ENCODE results near the gene SPPL2C. TPM values are rescaled to one million over a fixed set of nuclear protein-coding genes. Genes with fewer than 3 reads are reported as not detected.

The SPPL2C gene
- total RNA-seq, 2 experiments from 2014 or later, result not detected

DNA sequence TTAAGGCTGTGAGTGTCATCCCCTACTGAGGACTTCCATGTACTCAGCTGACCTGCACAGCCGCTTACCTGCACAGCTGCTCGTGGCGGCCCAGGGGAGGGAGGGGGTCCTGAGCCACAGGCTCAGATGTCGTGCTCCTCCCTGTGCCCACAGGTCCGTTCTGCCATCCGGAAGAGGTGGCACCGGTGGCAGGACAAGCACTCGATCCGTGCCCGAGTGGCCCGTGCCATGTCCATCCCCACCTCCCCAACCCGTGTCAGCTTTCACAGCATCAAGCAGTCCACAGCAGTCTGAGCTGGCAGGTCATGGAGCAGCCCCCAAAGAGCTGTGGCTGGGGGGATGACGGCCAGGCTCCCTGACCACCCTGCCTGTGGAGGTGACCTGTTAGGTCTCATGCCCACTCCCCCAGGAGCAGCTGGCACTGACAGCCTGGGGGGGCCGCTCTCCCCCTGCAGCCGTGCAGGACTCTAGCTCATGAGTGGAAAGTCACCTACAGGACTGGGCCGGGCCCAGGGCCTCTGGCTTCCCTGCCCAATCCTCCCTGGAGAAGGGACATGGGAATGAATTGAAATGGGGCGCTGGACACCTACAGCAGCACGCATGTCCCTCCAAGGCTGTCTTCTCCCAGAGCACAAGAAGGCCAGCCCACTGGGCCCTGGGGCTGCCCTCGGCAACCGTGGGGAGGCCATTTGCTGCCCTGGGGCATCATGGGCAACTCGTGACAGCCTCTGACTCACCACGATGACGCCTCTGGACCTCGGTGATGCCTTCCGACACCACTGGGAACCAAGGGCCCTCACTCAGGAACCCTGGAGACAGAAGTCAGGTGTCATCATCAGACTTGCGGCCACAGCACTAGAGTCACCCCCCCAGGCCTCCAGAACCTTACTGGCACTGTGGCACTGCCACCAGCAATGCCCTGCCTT lies 9.9 kb upstream of the SPPL2C start:
- no peaks in the 10 kb centered on the region for H3K27me3 Mint-ChIP-seq (ENCODE audit: low read depth)
- H3K27ac Mint-ChIP-seq, result no peak overlapping the region
- no peak overlapping the region for H3K4me3 Mint-ChIP-seq
- CTCF ChIA-PET, result interaction anchor here (0.8 to 1.2 kb wide), 3 partner anchors 17 to 195 kb away, joined by 3 to 5 read pairs (median 3); no protein-coding TSS in a partner anchor
- no peaks in the 10 kb centered on the region for H3K9me3 Mint-ChIP-seq
- intact Hi-C loops (cut with micrococcal nuclease), result no loop called here
- H3K36me3 Mint-ChIP-seq (ENCODE audit: low read depth), result no peaks in the 10 kb centered on the region
- DNase-seq, result no peak
- H3K4me1 Mint-ChIP-seq (ENCODE audit: low read depth), result no peaks in the 10 kb centered on the region

DNA sequence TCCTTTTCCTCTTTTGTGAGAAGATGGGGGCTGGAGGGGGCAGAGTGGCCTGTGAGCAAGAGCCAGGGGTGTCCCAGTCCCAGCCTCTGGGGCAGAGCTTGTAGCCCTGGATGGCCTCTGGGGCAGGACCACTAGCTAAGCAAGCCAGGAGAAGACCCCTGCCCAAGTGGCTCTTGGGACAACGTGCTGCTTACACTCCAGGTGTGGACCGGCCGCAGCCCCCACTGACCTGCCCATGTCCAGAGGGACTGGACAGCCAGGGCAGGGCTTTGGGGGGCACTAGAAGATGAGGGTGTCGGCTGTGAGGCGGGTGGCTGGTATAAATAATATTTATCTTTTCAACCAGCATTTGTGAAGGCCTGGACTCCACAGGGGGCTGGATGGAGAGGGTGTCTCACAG lies 9.2 kb upstream of the SPPL2C start:
- H3K27ac Mint-ChIP-seq, result no peak overlapping the region
- no peaks in the 10 kb centered on the region for H3K27me3 Mint-ChIP-seq (ENCODE audit: low read depth)
- intact Hi-C loops (cut with micrococcal nuclease), result no loop called here
- no peaks in the 10 kb centered on the region for H3K4me1 Mint-ChIP-seq (ENCODE audit: low read depth)
- H3K9me3 Mint-ChIP-seq, result no peaks in the 10 kb centered on the region
- no peaks in the 10 kb centered on the region for H3K36me3 Mint-ChIP-seq (ENCODE audit: low read depth)
- CTCF ChIA-PET, result interaction anchor here (0.5 to 1.7 kb wide), 2 partner anchors 17 to 195 kb away, joined by 3 to 7 read pairs; no protein-coding TSS in a partner anchor
- no peak for DNase-seq
- no peak overlapping the region for H3K4me3 Mint-ChIP-seq

DNA sequence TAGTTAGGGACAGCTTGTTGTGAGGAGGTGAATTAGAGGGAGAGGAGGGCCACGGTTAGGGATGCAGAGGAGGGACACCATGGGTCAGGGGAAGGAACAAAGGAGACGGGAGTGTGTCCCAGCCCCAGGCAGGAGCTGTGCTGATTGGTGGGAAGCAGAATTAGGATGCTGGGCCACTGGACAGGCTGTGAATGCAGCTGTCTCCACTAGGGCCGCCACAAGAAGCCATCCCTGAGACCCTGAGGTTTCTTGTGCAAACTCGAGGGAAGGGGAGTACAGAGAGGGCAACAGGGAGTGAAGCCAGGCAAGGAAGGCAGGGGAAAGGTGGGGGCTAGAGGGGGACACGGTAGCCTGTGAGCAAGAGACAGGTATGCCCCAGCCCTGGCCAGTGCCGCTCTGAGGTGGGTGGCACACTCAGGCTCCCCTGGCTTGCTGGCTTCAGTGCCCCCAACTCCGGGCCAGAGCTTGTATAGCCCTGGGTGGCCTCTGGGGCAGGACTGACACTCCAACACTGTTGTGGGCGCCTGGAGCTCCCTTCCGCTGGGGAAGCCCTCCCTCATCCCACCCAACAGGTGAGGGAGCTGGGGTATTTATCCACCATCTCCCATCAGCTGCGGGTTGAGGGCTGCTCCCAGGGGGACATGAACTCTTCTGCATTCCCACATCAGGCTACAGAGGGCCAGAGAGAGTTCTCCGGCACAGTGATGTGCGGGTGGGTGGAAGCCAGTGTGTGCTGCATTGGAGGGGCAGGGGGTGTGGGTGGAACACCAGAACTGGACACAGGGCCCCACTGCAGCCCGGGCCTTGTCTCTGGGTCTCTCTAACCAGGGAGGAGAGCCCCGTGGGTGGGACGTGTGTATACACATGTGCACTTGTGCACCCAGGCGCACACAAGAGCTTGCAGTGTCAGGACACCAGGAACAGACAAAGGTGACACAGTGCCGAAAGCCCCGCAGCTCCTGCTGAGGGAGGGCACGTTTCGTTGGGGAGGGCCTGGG lies 8.3 kb upstream of the SPPL2C start:
- intact Hi-C loops (cut with micrococcal nuclease), result no loop called here
- H3K4me1 Mint-ChIP-seq (ENCODE audit: low read depth), result no peaks in the 10 kb centered on the region
- no peak overlapping the region for H3K27ac Mint-ChIP-seq
- no peaks in the 10 kb centered on the region for H3K27me3 Mint-ChIP-seq (ENCODE audit: low read depth)
- CTCF ChIA-PET, result interaction anchor here (0.5 to 1.7 kb wide), 2 partner anchors 16 to 196 kb away, joined by 3 to 7 read pairs; no protein-coding TSS in a partner anchor
- H3K36me3 Mint-ChIP-seq (ENCODE audit: low read depth), result no peaks in the 10 kb centered on the region
- DNase-seq, result no peak
- no peaks in the 10 kb centered on the region for H3K9me3 Mint-ChIP-seq
- H3K4me3 Mint-ChIP-seq, result no peak overlapping the region

GRCh38 chr17:45837187-45837586 lies 7.5 kb upstream of the SPPL2C start:
- intact Hi-C loops (cut with micrococcal nuclease), result no loop called here
- CTCF ChIA-PET, result interaction anchor here (0.6 kb wide), 1 partner anchor 15 kb away, joined by 4 read pairs; no protein-coding TSS in a partner anchor
- H3K27ac Mint-ChIP-seq, result no peak overlapping the region
- H3K27me3 Mint-ChIP-seq (ENCODE audit: low read depth), result no peaks in the 10 kb centered on the region
- H3K36me3 Mint-ChIP-seq (ENCODE audit: low read depth), result no peaks in the 10 kb centered on the region
- H3K9me3 Mint-ChIP-seq, result no peaks in the 10 kb centered on the region
- no peak overlapping the region for H3K4me3 Mint-ChIP-seq
- no peaks in the 10 kb centered on the region for H3K4me1 Mint-ChIP-seq (ENCODE audit: low read depth)
- no peak for DNase-seq

DNA sequence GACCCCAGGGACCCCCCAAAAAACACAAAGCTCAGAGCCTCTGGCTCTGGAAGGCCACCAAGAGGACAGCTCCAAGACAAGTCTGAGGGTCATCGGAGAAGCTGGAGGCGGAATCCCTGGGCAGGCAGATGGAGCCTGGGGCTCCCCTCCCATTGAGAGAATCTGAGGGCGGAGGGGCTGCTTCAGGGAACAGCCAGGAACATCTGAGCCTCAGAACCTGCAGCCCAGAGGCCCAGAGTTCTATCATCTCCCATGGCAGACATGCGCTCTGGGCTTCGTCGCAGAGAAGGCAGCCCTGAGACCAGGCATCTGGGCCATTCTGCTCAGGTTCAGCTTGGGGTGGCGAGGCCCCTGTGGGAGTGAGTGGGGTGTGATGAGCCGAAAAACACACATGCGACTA lies 7.1 kb upstream of the SPPL2C start:
- Mint-ChIP-seq H3K36me3 (ENCODE audit: low read depth) (no peaks in the 10 kb centered on the region), H3K4me1 (ENCODE audit: low read depth) (no peaks in the 10 kb centered on the region), H3K4me3 (no peak overlapping the region), H3K27me3 (ENCODE audit: low read depth) (no peaks in the 10 kb centered on the region), H3K27ac (no peak overlapping the region), H3K9me3 (no peaks in the 10 kb centered on the region)
- DNase-seq, result no peak
- intact Hi-C loops (cut with micrococcal nuclease), result no loop called here
- CTCF ChIA-PET, result interaction anchor here (0.6 kb wide), 1 partner anchor 15 kb away, joined by 4 read pairs; no protein-coding TSS in a partner anchor

DNA sequence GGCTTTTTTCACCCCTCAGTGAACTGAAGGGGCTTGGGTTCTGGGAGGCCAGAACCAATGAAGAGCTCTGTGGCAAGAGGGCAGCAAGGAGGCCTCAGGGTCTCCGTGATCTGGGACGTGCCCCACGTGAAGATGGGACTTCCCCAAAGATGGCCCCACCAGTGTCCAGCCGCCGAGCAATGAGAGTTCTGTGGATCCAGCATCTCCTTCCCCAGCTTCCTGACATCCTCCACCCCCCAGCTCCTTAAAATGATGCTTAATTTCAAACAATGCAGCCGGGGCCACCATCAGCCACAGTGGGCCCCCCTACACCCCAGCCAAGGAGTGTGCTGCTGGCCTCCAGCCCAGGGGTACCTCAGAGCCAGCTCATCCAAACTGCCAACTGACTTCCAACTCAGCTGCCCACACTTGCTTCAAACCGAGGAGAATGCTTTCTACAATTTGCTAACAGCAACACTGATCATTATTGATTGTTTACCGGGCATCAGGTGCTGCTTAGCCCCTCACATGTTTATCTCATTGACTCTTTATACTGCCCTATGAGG lies 5.9 kb upstream of the SPPL2C start:
- CTCF ChIA-PET, result interaction anchor here (0.7 to 1.6 kb wide), 3 partner anchors 196 to 203 kb away, joined by 3 to 5 read pairs (median 3); no protein-coding TSS in a partner anchor
- Mint-ChIP-seq H3K9me3 (no peaks in the 10 kb centered on the region), H3K27ac (no peak overlapping the region), H3K4me1 (ENCODE audit: low read depth) (no peaks in the 10 kb centered on the region), H3K4me3 (no peak overlapping the region), H3K27me3 (ENCODE audit: low read depth) (no peaks in the 10 kb centered on the region), H3K36me3 (ENCODE audit: low read depth) (no peaks in the 10 kb centered on the region)
- no peak for DNase-seq
- intact Hi-C loops (cut with micrococcal nuclease), result no loop called here

GRCh38 chr17:45839442-45839841 lies 5.2 kb upstream of the SPPL2C start:
- Mint-ChIP-seq H3K36me3 (ENCODE audit: low read depth) (no peaks in the 10 kb centered on the region), H3K9me3 (no peaks in the 10 kb centered on the region), H3K4me3 (no peak overlapping the region), H3K4me1 (ENCODE audit: low read depth) (no peaks in the 10 kb centered on the region), H3K27ac (no peak overlapping the region), H3K27me3 (ENCODE audit: low read depth) (no peaks in the 10 kb centered on the region)
- CTCF ChIA-PET, result interaction anchor here (0.7 to 1.6 kb wide), 3 partner anchors 197 to 204 kb away, joined by 3 to 5 read pairs (median 3); no protein-coding TSS in a partner anchor
- no peak for DNase-seq
- intact Hi-C loops (cut with micrococcal nuclease), result no loop called here

DNA sequence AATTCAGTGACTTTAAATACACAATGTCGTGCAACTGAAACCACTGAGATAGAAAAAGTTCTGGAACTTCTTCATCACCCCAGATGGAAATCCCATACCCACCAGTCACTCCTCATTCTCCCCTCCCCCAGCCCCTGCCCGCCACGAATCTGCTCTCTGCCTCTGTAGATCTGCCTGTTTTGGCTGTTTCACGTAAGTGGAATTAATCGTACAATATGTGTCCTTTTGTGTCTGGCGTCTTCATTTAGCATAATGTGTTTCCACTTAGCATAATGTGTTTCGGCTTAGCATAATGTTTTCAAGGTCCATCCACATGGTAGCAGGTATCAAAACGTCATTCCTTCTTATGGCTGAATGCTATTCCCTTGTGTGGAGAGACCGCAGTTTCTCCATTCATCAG lies 3.5 kb upstream of the SPPL2C start:
- no peaks in the 10 kb centered on the region for H3K4me1 Mint-ChIP-seq (ENCODE audit: low read depth)
- no peak for DNase-seq
- intact Hi-C loops (cut with micrococcal nuclease), result no loop called here
- no peak overlapping the region for H3K4me3 Mint-ChIP-seq
- no peaks in the 10 kb centered on the region for H3K27me3 Mint-ChIP-seq (ENCODE audit: low read depth)
- H3K9me3 Mint-ChIP-seq, result no peaks in the 10 kb centered on the region
- CTCF ChIA-PET, result no interaction called here
- H3K27ac Mint-ChIP-seq, result no peak overlapping the region
- H3K36me3 Mint-ChIP-seq (ENCODE audit: low read depth), result no peaks in the 10 kb centered on the region

DNA sequence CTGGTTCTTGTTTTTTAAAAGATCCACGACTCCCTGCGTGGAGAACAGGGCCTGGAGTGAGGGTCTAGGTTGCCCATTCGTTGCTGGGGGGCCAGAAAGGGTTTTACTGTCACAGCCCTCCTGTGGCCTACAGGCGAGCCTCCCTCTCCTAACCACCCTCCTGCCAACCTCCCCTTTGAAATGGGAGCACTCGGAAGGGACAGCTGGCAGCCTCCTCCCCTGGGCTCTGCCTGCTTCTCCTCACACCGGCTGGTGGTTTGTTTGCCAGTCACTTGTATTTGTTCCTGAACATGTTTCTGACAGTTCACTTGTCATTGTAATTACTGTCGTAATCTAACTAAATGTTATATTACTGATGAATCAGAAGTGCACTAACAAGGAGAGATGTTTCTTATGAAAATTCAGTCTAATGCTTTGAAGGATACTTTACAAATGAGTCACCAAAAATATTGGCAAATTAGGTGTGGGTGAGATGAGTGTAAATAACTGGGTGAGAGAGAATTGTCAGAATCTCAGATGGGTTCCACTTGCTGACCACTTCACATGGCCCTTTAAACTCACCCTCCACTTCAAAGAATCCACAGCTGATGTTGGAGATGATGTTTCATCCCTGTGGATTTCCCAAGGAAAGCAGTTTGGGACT lies 2.7 kb upstream of the SPPL2C start:
- Mint-ChIP-seq H3K27ac (no peak overlapping the region), H3K9me3 (no peaks in the 10 kb centered on the region), H3K4me3 (no peak overlapping the region), H3K27me3 (ENCODE audit: low read depth) (no peaks in the 10 kb centered on the region), H3K36me3 (ENCODE audit: low read depth) (no peaks in the 10 kb centered on the region), H3K4me1 (ENCODE audit: low read depth) (no peaks in the 10 kb centered on the region)
- CTCF ChIA-PET, result no interaction called here
- intact Hi-C loops (cut with micrococcal nuclease), result no loop called here
- DNase-seq, result no peak

DNA sequence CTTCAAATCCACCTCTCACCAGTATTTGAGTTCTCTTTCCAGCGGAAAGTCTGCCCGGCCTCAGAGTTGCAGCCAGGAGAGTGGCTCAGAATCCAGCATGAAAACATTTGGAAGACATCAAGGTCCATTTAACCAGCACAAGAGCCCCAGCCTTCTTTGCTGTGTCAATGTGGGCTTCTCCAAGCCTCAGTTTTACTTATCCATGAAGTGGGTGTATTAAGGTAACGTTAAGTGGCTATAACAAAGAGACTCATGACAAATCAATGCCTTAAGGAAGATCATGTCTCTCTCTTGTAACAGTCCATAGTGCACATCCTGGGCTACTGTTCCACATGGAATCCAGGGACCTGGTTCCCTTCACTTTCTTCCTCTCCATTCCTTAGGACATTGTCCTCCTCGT lies 959 bp upstream of the SPPL2C start:
- intact Hi-C loops (cut with micrococcal nuclease), result no loop called here
- no peak for DNase-seq
- no peak overlapping the region for H3K4me3 Mint-ChIP-seq
- no peaks in the 10 kb centered on the region for H3K9me3 Mint-ChIP-seq
- CTCF ChIA-PET, result no interaction called here
- no peaks in the 10 kb centered on the region for H3K4me1 Mint-ChIP-seq (ENCODE audit: low read depth)
- H3K36me3 Mint-ChIP-seq (ENCODE audit: low read depth), result no peaks in the 10 kb centered on the region
- no peak overlapping the region for H3K27ac Mint-ChIP-seq
- H3K27me3 Mint-ChIP-seq (ENCODE audit: low read depth), result no peaks in the 10 kb centered on the region

DNA sequence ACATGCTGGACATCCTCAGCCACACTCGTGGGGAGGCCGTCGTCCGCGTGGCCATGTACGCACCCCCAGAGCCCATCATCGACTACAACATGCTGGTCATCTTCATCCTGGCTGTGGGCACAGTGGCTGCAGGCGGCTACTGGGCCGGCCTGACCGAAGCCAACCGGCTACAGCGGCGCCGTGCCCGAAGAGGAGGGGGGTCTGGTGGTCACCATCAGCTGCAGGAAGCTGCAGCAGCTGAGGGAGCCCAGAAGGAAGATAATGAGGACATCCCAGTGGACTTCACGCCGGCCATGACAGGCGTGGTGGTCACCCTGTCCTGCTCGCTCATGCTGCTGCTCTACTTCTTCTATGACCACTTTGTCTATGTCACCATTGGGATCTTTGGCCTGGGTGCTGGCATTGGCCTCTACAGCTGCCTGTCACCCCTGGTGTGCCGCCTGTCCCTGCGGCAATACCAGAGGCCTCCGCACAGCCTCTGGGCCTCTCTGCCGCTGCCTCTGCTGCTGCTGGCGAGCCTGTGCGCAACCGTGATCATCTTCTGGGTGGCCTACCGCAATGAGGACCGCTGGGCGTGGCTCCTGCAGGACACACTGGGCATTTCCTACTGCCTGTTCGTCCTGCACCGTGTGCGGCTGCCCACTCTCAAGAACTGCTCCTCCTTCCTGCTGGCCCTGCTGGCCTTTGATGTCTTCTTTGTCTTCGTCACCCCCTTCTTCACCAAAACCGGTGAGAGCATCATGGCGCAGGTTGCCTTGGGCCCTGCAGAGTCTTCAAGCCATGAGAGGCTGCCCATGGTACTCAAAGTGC lies 900 bp downstream of the SPPL2C start:
- Mint-ChIP-seq H3K36me3 (ENCODE audit: low read depth) (no peaks in the 10 kb centered on the region), H3K4me1 (ENCODE audit: low read depth) (no peaks in the 10 kb centered on the region), H3K9me3 (no peaks in the 10 kb centered on the region), H3K27me3 (ENCODE audit: low read depth) (no peaks in the 10 kb centered on the region), H3K4me3 (no peak overlapping the region), H3K27ac (no peak overlapping the region)
- no peak for DNase-seq
- CTCF ChIA-PET, result no interaction called here
- intact Hi-C loops (cut with micrococcal nuclease), result no loop called here
